Endothelial cell of umbilical vein (primary cell): ENCODE data around the gene CDIP1. TPM values are rescaled to one million over a fixed set of nuclear protein-coding genes. Genes with fewer than 3 reads are reported as not detected.
A peak's percentile ranks its signal among the peaks of the same experiment; 100 is the strongest.

Experiments
- BruUV-seq: library from RNA; stranded (reverse); fragments of 400-500 nt; replicated peaks from 2 replicates; lab custom pipeline; 2021; lab: Mats Ljungman, UMichigan
- CTCF ChIA-PET: fragments of 300-600, 350-600 bp; sonication (Branson Sonifier 250); formaldehyde crosslinking; loops from one replicate; lab custom pipeline; 2021; ENCODE audit warnings: antibody characterized with exemption, inconsistent platforms; lab: Charles Lee
- POLR2A ChIA-PET: fragments of 300-600, 350-600 bp; sonication (Branson Sonifier 250); formaldehyde crosslinking; loops from one replicate; lab custom pipeline; 2021; ENCODE audit warnings: antibody characterized with exemption, inconsistent platforms; lab: Charles Lee
- DNase-seq: peaks from one replicate; pipeline ENCODE4 v3.0.0-alpha.2; 2011; ENCODE audit warnings: low read depth, low spot score
- FAIRE-seq: peaks from 2 replicates; lab custom pipeline; 2011; peaks lifted over from hg19 to GRCh38; lab: Jason Lieb, UNC
- H2AFZ ChIP-seq: 2 replicates; pipeline ENCODE4 v1.6.0; 2012; ENCODE audit warnings: low read depth, low read length, control low read depth, inconsistent platforms
- H3K27ac ChIP-seq: 2 replicates; pipeline ENCODE4 v1.5.1; 2011; ENCODE audit warnings: low read depth, mild to moderate bottlenecking, control low read depth, low read length, moderate library complexity; ENCODE audit not compliant: insufficient read depth
- H3K27me3 ChIP-seq, 2 experiments: 2 replicates each; pipeline versions ENCODE4 v1.6.0 to v1.6.1; 2011; ENCODE audit warnings: low read length in 2 of 2, mixed read lengths in 1 of 2; ENCODE audit not compliant: control insufficient read depth in 2 of 2, insufficient read depth in 2 of 2
- H3K36me3 ChIP-seq, 2 experiments: 2 replicates in 1 of 2; 3 replicates in 1 of 2; pipeline ENCODE4 v1.5.1; 2011; ENCODE audit warnings: low read length in 2 of 2, mild to moderate bottlenecking in 1 of 2, moderate library complexity in 1 of 2; ENCODE audit not compliant: control insufficient read depth in 2 of 2, insufficient read depth in 2 of 2; ENCODE audit errors: extremely low read depth in 1 of 2
- H3K4me1 ChIP-seq: 3 replicates; pipeline ENCODE4 v1.5.1; 2011; ENCODE audit warnings: mild to moderate bottlenecking, low read length; ENCODE audit not compliant: control insufficient read depth, insufficient read depth; ENCODE audit errors: extremely low read depth
- H3K4me2 ChIP-seq: 2 replicates; pipeline ENCODE4 v1.6.1; 2011; ENCODE audit warnings: low read length, control low read depth, mixed read lengths; ENCODE audit not compliant: insufficient read depth
- H3K4me3 ChIP-seq, 3 experiments: fragments of 200-600 bp in 1 of 3; sonication (generic), shearing (Covaris generic) in 1 of 3; replicated peaks in 1 of 3; 2 replicates each; pipeline ENCODE4 v1.5.1; 2011 to 2016; ENCODE audit warnings: control low read depth in 3 of 3, low read length in 3 of 3, mild to moderate bottlenecking in 2 of 3, inconsistent platforms in 1 of 3, low read depth in 1 of 3, moderate library complexity in 1 of 3; ENCODE audit not compliant: insufficient read depth in 1 of 3
- H3K79me2 ChIP-seq: 2 replicates; pipeline ENCODE4 v1.6.0; 2012; ENCODE audit warnings: low read length, inconsistent platforms; ENCODE audit not compliant: control insufficient read depth, insufficient read depth
- H3K9ac ChIP-seq: replicated peaks from 2 replicates; pipeline ENCODE3; 2011; ENCODE audit warnings: low read length, control low read depth; ENCODE audit not compliant: insufficient read depth; ENCODE audit errors: extremely low read depth
- H3K9me1 ChIP-seq: replicated peaks from 3 replicates; pipeline ENCODE4 v1.6.0; 2011; ENCODE audit warnings: mild to moderate bottlenecking, low read length; ENCODE audit not compliant: control insufficient read depth, insufficient read depth; ENCODE audit errors: extremely low read depth
- H3K9me3 ChIP-seq: replicated peaks from 2 replicates; pipeline ENCODE4 v1.5.1; 2012; ENCODE audit warnings: low read length, inconsistent platforms; ENCODE audit not compliant: control insufficient read depth, insufficient read depth
- H4K20me1 ChIP-seq: replicated peaks from 2 replicates; pipeline ENCODE3; 2011; ENCODE audit warnings: mild to moderate bottlenecking, low read length; ENCODE audit not compliant: control insufficient read depth, insufficient read depth; ENCODE audit errors: extremely low read depth
- EZH2 ChIP-seq: IDR thresholded peaks from 2 replicates; pipeline ENCODE4 v1.6.1; 2012; ENCODE audit warnings: borderline replicate concordance, low read depth, mild to moderate bottlenecking, moderate library complexity, low read length, inconsistent platforms; ENCODE audit not compliant: severe bottlenecking
- JUN ChIP-seq: IDR thresholded peaks from 2 replicates; pipeline ENCODE4 v1.6.1; 2011; ENCODE audit warnings: borderline replicate concordance, low read depth; ENCODE audit not compliant: insufficient read length, insufficient read depth
- POLR2AphosphoS5 ChIP-seq: IDR thresholded peaks from 2 replicates; pipeline ENCODE4 v1.6.1; 2012; ENCODE audit warnings: low read depth, mild to moderate bottlenecking, control low read depth, low read length, moderate library complexity; ENCODE audit not compliant: insufficient read depth
- dilution Hi-C: fragments of 300-500 bp; cut with MboI; formaldehyde crosslinking; loops from one replicate; pipeline ENCODE4 v1.15.0; 2019; ENCODE audit warnings: low sequenced_read_pairs; ENCODE audit not compliant: extremely low pct_ligation_motif_present
- intact Hi-C: fragments of 100-400 bp; cut with micrococcal nuclease; formaldehyde crosslinking; loops from one replicate; pipeline ENCODE4 v1.10.0; 2022
- polyA plus RNA-seq, 4 experiments: library from polyadenylated mRNA; depleted of rRNA in 3 of 4; stranded (reverse) in 3 of 4; unstranded in 1 of 4; fragments of >200 nt; gene quantifications; 2 replicates each; pipeline versions ENCODE4 v1.2.1 to v1.2.3, GENCODE V29; 2011 to 2012; ENCODE audit warnings: missing spikeins in 1 of 4
- total RNA-seq: library from RNA; stranded (reverse); gene quantifications from 2 replicates; pipeline ENCODE4 v1.2.3, GENCODE V29; 2021

CDIP1 gene
- total and polyA plus RNA-seq, 2 donors (not counting 3 experiments of a cell fraction or from before 2014, with no cell fraction given): 33.9 to 37.4 TPM

DNA sequence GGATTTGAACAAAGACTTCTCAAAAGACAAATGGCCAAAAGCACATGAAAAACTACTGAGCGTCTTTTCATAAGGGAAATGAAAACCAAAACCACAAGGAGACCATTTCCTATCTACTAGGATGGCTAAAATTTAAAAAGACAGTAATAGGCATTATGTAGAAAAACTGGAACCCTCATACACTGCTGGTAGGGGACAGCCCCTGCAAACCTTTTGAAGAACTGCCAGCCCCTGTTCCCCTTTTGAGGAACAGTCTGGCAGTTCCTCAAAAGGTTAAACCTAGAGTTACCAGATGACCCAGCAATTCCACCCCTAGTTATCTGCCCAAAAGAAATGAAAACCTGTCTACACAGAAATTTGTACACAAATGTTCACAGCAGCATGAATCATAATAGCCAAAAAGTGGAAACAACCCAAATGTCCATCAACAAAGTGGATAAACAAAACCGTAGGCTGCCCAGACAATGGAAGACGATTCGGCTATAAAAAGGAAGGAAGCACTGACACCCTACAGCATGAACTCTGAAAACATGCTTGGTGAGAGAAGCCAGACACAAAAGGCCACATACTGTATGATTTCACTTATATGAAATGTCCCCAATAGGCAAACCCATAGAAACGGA, 22.9 kb downstream of the CDIP1 start:
- intact Hi-C loops: no loop called here
- H3K36me3 ChIP-seq: peaks cover 0 to 26% of the 10 kb centered on the region in 2 experiments
- no peaks in the 10 kb centered on the region for H4K20me1 ChIP-seq
- no peaks in the 10 kb centered on the region for H3K9me3 ChIP-seq
- H3K4me2 ChIP-seq: peak overlapping the region; percentile 13
- dilution Hi-C loops: no loop called here
- ChIA-PET CTCF (interaction anchor here (0.7 to 2.7 kb wide), 5 partner anchors 9 to 440 kb away, joined by 3 to 21 read pairs (median 3); no protein-coding TSS in a partner anchor), POLR2A (no interaction called here)
- no peak overlapping the region for H2AFZ ChIP-seq
- no peaks in the 10 kb centered on the region for H3K27me3 ChIP-seq
- FAIRE-seq (peak; percentile 92), DNase-seq (peak; percentile 89)
- no peaks in the 10 kb centered on the region for H3K9me1 ChIP-seq
- no peaks in the 10 kb centered on the region for H3K79me2 ChIP-seq
- H3K27ac ChIP-seq: peak overlapping the region; percentile 64
- no peak overlapping the region for H3K4me3 ChIP-seq
- H3K9ac ChIP-seq: peak overlapping the region; percentile 32
- TF ChIP-seq JUN (peak; percentile 25), POLR2AphosphoS5 (no peak)
- BruUV-seq: no TSS peak
- H3K4me1 ChIP-seq: peaks cover 22% of the 10 kb centered on the region

DNA sequence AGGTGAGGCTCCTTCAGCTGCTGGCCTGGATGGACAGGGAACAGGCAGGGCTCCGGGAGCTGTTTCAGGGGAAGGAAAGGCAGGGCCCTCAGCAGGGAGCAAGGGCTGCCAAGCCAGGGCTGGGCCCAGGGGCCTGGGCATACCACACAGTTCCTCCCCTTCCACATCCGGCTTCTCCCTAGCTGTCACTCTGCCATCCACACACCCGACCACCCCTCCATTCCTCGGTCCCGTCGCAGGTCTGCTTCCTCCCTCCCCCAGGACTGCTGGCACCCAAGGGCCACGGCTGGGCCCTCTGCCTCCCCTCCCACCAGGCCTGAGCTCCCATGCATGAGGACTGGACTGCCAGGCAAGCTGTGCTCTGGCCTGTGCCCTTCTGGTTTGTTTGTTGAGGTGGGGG, 24.0 kb downstream of the CDIP1 start:
- intact Hi-C loops: no loop called here
- no peaks in the 10 kb centered on the region for H3K9me1 ChIP-seq
- H3K27ac ChIP-seq: peak overlapping the region; percentile 64
- no peaks in the 10 kb centered on the region for H3K27me3 ChIP-seq
- no peak for FAIRE-seq
- no peak overlapping the region for H3K4me3 ChIP-seq
- no peak overlapping the region for H3K9ac ChIP-seq
- dilution Hi-C loops: no loop called here
- no TSS peak for BruUV-seq
- H3K9me3 ChIP-seq: no peaks in the 10 kb centered on the region
- H3K4me1 ChIP-seq: peaks cover 22% of the 10 kb centered on the region
- H3K79me2 ChIP-seq: no peaks in the 10 kb centered on the region
- POLR2A ChIA-PET: no interaction called here
- no peak overlapping the region for H3K4me2 ChIP-seq
- no peaks in the 10 kb centered on the region for H4K20me1 ChIP-seq
- CTCF ChIA-PET: interaction anchor here (1.0 to 2.7 kb wide), 6 partner anchors 8 to 441 kb away, joined by 3 to 21 read pairs (median 3); no protein-coding TSS in a partner anchor
- no peak for TF ChIP-seq EZH2
- H2AFZ ChIP-seq: no peak overlapping the region
- peaks cover 7 to 33% of the 10 kb centered on the region in 2 experiments for H3K36me3 ChIP-seq
- no peak for DNase-seq
